PC-3 (cell line): ENCODE measurements around the gene NPAS2. TPM values are rescaled to one million over a fixed set of nuclear protein-coding genes. Genes with fewer than 3 reads are reported as not detected.

Experiments
- ATAC-seq: fragments of 200-7000 bp; cut with Tn5 transposase; 2 replicates; pipeline ENCODE4 v1.9.1; 2020; ENCODE audit warnings: mild to moderate bottlenecking, moderate library complexity
- BruUV-seq: library from RNA; stranded (reverse); fragments of 400-500 nt; replicated peaks from 2 replicates; lab custom pipeline; 2021; lab: Mats Ljungman, UMichigan
- CTCF ChIA-PET: fragments of 300-600 bp; sonication (Branson Sonifier 250); formaldehyde crosslinking; loops from one replicate; lab custom pipeline; 2022; ENCODE audit warnings: antibody characterized with exemption; lab: Charles Lee
- POLR2A ChIA-PET: fragments of 300-600 bp; sonication (Branson Sonifier 250); formaldehyde crosslinking; loops from one replicate; lab custom pipeline; 2022; ENCODE audit warnings: antibody characterized with exemption; ENCODE audit not compliant: unreplicated experiment; lab: Charles Lee
- DNase-seq: peaks from one replicate; pipeline ENCODE4 v3.0.0-alpha.2; 2015
- H2AFZ ChIP-seq: fragments of 300-600 bp; sonication (generic); 2 replicates; pipeline ENCODE4 v1.6.0; 2016; ENCODE audit warnings: antibody characterized with exemption, low read length
- H3F3A ChIP-seq: fragments of 300-600 bp; sonication (generic); one replicate; pipeline ENCODE4 v1.6.0; 2017; ENCODE audit warnings: antibody characterized with exemption, low read length, control low read depth, mild to moderate bottlenecking; ENCODE audit not compliant: unreplicated experiment
- H3K27ac ChIP-seq: fragments of 300-600 bp; sonication (generic); 2 replicates; pipeline ENCODE4 v1.5.1; 2016; ENCODE audit warnings: mild to moderate bottlenecking, low read length
- H3K27me3 ChIP-seq: fragments of 300-600 bp; sonication (generic); 2 replicates; pipeline ENCODE4 v1.6.1; 2016; ENCODE audit warnings: low read length, mixed read lengths
- H3K36me3 ChIP-seq: fragments of 300-600 bp; sonication (generic); 2 replicates; pipeline ENCODE4 v1.6.1; 2016; ENCODE audit warnings: low read depth, mixed run types, low read length, mixed read lengths
- H3K4me1 ChIP-seq: fragments of 300-600 bp; sonication (generic); 2 replicates; pipeline ENCODE4 v1.5.1; 2016; ENCODE audit warnings: low read length; ENCODE audit not compliant: insufficient read depth
- H3K4me2 ChIP-seq: fragments of 300-600 bp; sonication (generic); 2 replicates; pipeline ENCODE4 v1.6.0; 2016; ENCODE audit warnings: low read length
- H3K4me3 ChIP-seq: fragments of 300-600 bp; sonication (generic); 2 replicates; pipeline ENCODE4 v1.5.1; 2016; ENCODE audit warnings: mild to moderate bottlenecking, low read length, mixed read lengths
- H3K79me2 ChIP-seq: fragments of 300-600 bp; sonication (generic); 2 replicates; pipeline ENCODE4 v1.6.1; 2017; ENCODE audit warnings: low read length, mixed read lengths
- H3K9ac ChIP-seq: fragments of 300-600 bp; sonication (generic); 2 replicates; pipeline ENCODE4 v1.6.0; 2016; ENCODE audit warnings: mild to moderate bottlenecking, low read length
- H3K9me2 ChIP-seq: fragments of 300-600 bp; sonication (generic); replicated peaks from 2 replicates; pipeline ENCODE4 v1.6.1; 2016; ENCODE audit warnings: mixed run types, low read length, mixed read lengths
- H3K9me3 ChIP-seq: fragments of 300-600 bp; sonication (generic); 2 replicates; pipeline ENCODE4 v1.6.1; 2016; ENCODE audit warnings: low read length, mixed read lengths
- H4K20me1 ChIP-seq: fragments of 300-600 bp; sonication (generic); 2 replicates; pipeline ENCODE4 v1.6.1; 2016; ENCODE audit warnings: low read length, mixed read lengths
- EZH2 ChIP-seq: fragments of 300-600 bp; sonication (generic); IDR thresholded peaks from one replicate; pipeline ENCODE4 v1.6.1; 2017; ENCODE audit warnings: antibody characterized with exemption, mild to moderate bottlenecking, low read length; ENCODE audit not compliant: unreplicated experiment
- EZH2phosphoT487 ChIP-seq: fragments of 300-600 bp; sonication (generic); IDR thresholded peaks from 2 replicates; pipeline ENCODE4 v1.6.1; 2018; ENCODE audit warnings: mild to moderate bottlenecking, antibody characterized with exemption, low read length, borderline replicate concordance
- intact Hi-C: fragments of 100-400 bp; cut with micrococcal nuclease; formaldehyde crosslinking; loops from 2 replicates; pipeline ENCODE4 v1.9.0; 2023
- total RNA-seq: library from RNA; depleted of rRNA; stranded (reverse); fragments of >200 nt; gene quantifications from 2 replicates; pipeline ENCODE4 v1.2.3, GENCODE V29; 2014
- TF ChIP-seq, protein P1 (sequence below): fragments of 300-600 bp; sonication (generic); conservative IDR thresholded peaks from 2 replicates; pipeline ENCODE4 v1.5.1; 2017; ENCODE audit warnings: antibody characterized with exemption, low read depth, mild to moderate bottlenecking, low read length

Gene NPAS2
- total RNA-seq, 1 experiment from 2014 or later = 55.4 TPM

GRCh38 chr2:101001691-101002561 is 182.0 kb downstream of the NPAS2 start, which contains the start of gene RPL31:
Gene RPL31, plus strand, starts transcription at chr2:101002289. Its CDS starts 413 bp downstream, at chr2:101002702.
- Histone ChIP-seq H3K9ac (peak within 1 kb of the TSS; percentile 98), H2AFZ (peak within 1 kb of the TSS; percentile 81), H3K27ac (peak within 1 kb of the TSS; percentile 41), H3K4me2 (peak within 1 kb of the TSS; percentile 96), H3K27me3 (no peaks in the 10 kb centered on the region), H4K20me1 (peaks cover 43% of the 10 kb centered on the region), H3K36me3 (peaks cover 43% of the 10 kb centered on the region), H3K9me3 (no peaks in the 10 kb centered on the region), H3K79me2 (peaks cover 39% of the 10 kb centered on the region), H3K4me3 (peak within 1 kb of the TSS; percentile 98), H3K4me1 (peaks cover 16% of the 10 kb centered on the region), H3K9me2 (no peaks in the 10 kb centered on the region), H3F3A (peaks cover 3% of the 10 kb centered on the region)
- CTCF ChIA-PET = interaction anchor here (0.6 to 1.0 kb wide), 4 partner anchors 204 to 750 kb away, joined by 3 to 5 read pairs (median 4); no protein-coding TSS in a partner anchor
- BruUV-seq = no TSS peak
- TF ChIP-seq EZH2 (no peak), EZH2phosphoT487 (no peak)
- TF ChIP-seq, protein P1, sequence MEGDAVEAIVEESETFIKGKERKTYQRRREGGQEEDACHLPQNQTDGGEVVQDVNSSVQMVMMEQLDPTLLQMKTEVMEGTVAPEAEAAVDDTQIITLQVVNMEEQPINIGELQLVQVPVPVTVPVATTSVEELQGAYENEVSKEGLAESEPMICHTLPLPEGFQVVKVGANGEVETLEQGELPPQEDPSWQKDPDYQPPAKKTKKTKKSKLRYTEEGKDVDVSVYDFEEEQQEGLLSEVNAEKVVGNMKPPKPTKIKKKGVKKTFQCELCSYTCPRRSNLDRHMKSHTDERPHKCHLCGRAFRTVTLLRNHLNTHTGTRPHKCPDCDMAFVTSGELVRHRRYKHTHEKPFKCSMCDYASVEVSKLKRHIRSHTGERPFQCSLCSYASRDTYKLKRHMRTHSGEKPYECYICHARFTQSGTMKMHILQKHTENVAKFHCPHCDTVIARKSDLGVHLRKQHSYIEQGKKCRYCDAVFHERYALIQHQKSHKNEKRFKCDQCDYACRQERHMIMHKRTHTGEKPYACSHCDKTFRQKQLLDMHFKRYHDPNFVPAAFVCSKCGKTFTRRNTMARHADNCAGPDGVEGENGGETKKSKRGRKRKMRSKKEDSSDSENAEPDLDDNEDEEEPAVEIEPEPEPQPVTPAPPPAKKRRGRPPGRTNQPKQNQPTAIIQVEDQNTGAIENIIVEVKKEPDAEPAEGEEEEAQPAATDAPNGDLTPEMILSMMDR = no peak
- POLR2A ChIA-PET = interaction anchor here (0.6 to 0.7 kb wide), 6 partner anchors 120 to 1913 kb away, joined by 3 to 6 read pairs (median 3); no protein-coding TSS in a partner anchor
- DNase-seq (peak; percentile 95), ATAC-seq (peak; percentile 80)
- intact Hi-C loops = no loop called here

DNA sequence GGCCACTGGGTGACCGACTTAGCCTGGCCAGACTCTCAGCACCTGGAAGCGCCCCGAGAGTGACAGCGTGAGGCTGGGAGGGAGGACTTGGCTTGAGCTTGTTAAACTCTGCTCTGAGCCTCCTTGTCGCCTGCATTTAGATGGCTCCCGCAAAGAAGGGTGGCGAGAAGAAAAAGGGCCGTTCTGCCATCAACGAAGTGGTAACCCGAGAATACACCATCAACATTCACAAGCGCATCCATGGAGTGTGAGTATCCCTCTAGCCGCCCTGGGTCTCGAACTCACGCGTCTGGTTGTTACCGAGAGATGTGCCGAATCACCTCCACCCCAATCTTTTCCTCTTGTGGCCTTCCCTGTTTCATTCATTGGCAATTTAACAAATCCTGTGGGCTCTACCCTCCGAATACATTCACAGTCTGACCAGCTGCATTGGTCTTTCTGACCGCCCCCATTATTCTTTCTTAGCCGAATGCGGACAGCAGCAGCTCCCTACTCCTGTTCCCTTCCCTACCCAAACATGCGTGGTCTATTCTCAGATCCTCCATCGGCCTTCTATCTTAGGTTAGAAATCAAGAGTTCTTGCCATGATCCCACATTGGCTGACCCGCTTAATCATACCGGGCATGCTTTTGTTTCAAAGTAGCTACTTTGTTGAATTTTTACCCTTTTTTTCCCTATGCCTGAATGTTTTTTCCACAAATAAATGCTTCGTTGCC is 182.8 kb downstream of the NPAS2 start:
- peaks cover 44% of the 10 kb centered on the region for H4K20me1 ChIP-seq
- peaks cover 51% of the 10 kb centered on the region for H3K36me3 ChIP-seq
- peak; percentile 17 for DNase-seq
- H3K4me3 ChIP-seq = peak overlapping the region; percentile 98
- POLR2A ChIA-PET = interaction anchor here (0.6 kb wide), 1 partner anchor 119 kb away, joined by 6 read pairs; no protein-coding TSS in a partner anchor
- H3K9ac ChIP-seq = peak overlapping the region; percentile 98
- H3K4me2 ChIP-seq = peak overlapping the region; percentile 96
- H3K9me2 ChIP-seq = no peaks in the 10 kb centered on the region
- peak overlapping the region; percentile 41 for H3K27ac ChIP-seq
- H2AFZ ChIP-seq = peak overlapping the region; percentile 81; the same call in 1 of the 2 replicates
- TSS peak; percentile 58 for BruUV-seq
- H3K79me2 ChIP-seq = peaks cover 39% of the 10 kb centered on the region
- H3K9me3 ChIP-seq = no peaks in the 10 kb centered on the region
- peaks cover 16% of the 10 kb centered on the region for H3K4me1 ChIP-seq
- ATAC-seq = peak; percentile 3; the same call in 1 of the 2 replicates
- TF ChIP-seq EZH2 = no peak
- no peak for TF ChIP-seq EZH2phosphoT487
- TF ChIP-seq, protein P1 = no peak
- H3F3A ChIP-seq = peaks cover 3% of the 10 kb centered on the region
- no peaks in the 10 kb centered on the region for H3K27me3 ChIP-seq
- intact Hi-C loops = no loop called here
- CTCF ChIA-PET = interaction anchor here (0.7 to 1.4 kb wide), 3 partner anchors 203 to 408 kb away, joined by 3 to 5 read pairs (median 3); no protein-coding TSS in a partner anchor
